GM19025 (cell line): ENCODE results near the gene B9D1.

Experiments used
- ATAC-seq: cut with Tn5 transposase; IDR thresholded peaks from one replicate; pipeline ENCODE4 v1.9.1; 2021; ENCODE audit warnings: mild to moderate bottlenecking, low read depth, moderate library complexity; ENCODE audit not compliant: unreplicated experiment

Gene B9D1

GRCh38 chr17:19327031-19327783 lies 35.3 kb downstream of the B9D1 start:
- ATAC-seq, result no peak

- ATAC-seq, result no peak
These were observed 37.0 kb downstream of the B9D1 start for GRCh38 chr17:19325542-19325941.

- no peak for ATAC-seq
These were observed 39.7 kb downstream of the B9D1 start for GRCh38 chr17:19322861-19323260.

GRCh38 chr17:19322129-19322505 lies 40.4 kb downstream of the B9D1 start:
- ATAC-seq, result no peak

GRCh38 chr17:19321481-19322128 lies 40.9 kb downstream of the B9D1 start:
- no peak for ATAC-seq

- no peak for ATAC-seq
These were observed 41.6 kb downstream of the B9D1 start for GRCh38 chr17:19320876-19321275.

- no peak for ATAC-seq
These were observed 42.6 kb downstream of the B9D1 start for GRCh38 chr17:19319771-19320505.

GRCh38 chr17:19318611-19319010 lies 43.9 kb downstream of the B9D1 start:
- no peak for ATAC-seq

- ATAC-seq, result peak; percentile 93
These were observed 45.0 kb downstream of the B9D1 start for GRCh38 chr17:19317359-19318095.

GRCh38 chr17:19316761-19317358 lies 45.7 kb downstream of the B9D1 start:
- ATAC-seq, result no peak

- no peak for ATAC-seq
These were observed 47.4 kb downstream of the B9D1 start for GRCh38 chr17:19315104-19315503.

- ATAC-seq, result no peak
These were observed 48.5 kb downstream of the B9D1 start for GRCh38 chr17:19313746-19314651.

- ATAC-seq, result no peak
These were observed 49.3 kb downstream of the B9D1 start for GRCh38 chr17:19313066-19313745.

GRCh38 chr17:19312406-19312805 lies 50.1 kb downstream of the B9D1 start:
- ATAC-seq, result no peak

- no peak for ATAC-seq
These were observed 50.9 kb downstream of the B9D1 start for GRCh38 chr17:19311421-19312215.

GRCh38 chr17:19311016-19311415 lies 51.5 kb downstream of the B9D1 start:
- no peak for ATAC-seq

- ATAC-seq, result no peak
These were observed 52.4 kb downstream of the B9D1 start for GRCh38 chr17:19310151-19310550.

GRCh38 chr17:19309701-19310100 lies 52.8 kb downstream of the B9D1 start:
- ATAC-seq, result no peak
